Loucy (cell line): Measurements from ENCODE around the gene PEMT.

ENCODE experiments used
- H2AFZ ChIP-seq: fragments of 200-600 bp; sonication (generic); 2 replicates; pipeline ENCODE4 v1.6.0; 2016; ENCODE audit warnings: antibody characterized with exemption, mild to moderate bottlenecking, low read length, moderate library complexity
- H3F3A ChIP-seq: fragments of 200-600 bp; 2 replicates; pipeline ENCODE4 v1.6.0; 2016; ENCODE audit warnings: antibody characterized with exemption, low read depth, mild to moderate bottlenecking
- H3K27me3 ChIP-seq: fragments of 200-600 bp; sonication (generic); 2 replicates; pipeline ENCODE4 v1.6.1; 2014; ENCODE audit warnings: low read length, mild to moderate bottlenecking; ENCODE audit not compliant: insufficient read depth, poor library complexity, severe bottlenecking
- H3K36me3 ChIP-seq: fragments of 200-600 bp; sonication (generic); 2 replicates; pipeline ENCODE4 v1.6.1; 2016; ENCODE audit warnings: low read length; ENCODE audit not compliant: insufficient read depth
- H3K4me1 ChIP-seq: fragments of 200-600 bp; sonication (generic); 2 replicates; pipeline ENCODE4 v1.5.1; 2014; ENCODE audit warnings: low read length, mild to moderate bottlenecking; ENCODE audit not compliant: insufficient read depth, poor library complexity, severe bottlenecking
- H3K4me2 ChIP-seq: fragments of 200-600 bp; sonication (generic); 2 replicates; pipeline ENCODE4 v1.6.0; 2014; ENCODE audit warnings: antibody characterized with exemption, low read length, low read depth, mild to moderate bottlenecking; ENCODE audit not compliant: poor library complexity, severe bottlenecking
- H3K4me3 ChIP-seq: fragments of 200-600 bp; sonication (generic); 2 replicates; pipeline ENCODE4 v1.5.1; 2014; ENCODE audit warnings: low read length, mild to moderate bottlenecking, mixed read lengths; ENCODE audit not compliant: poor library complexity, severe bottlenecking
- H3K79me2 ChIP-seq: fragments of 200-600 bp; sonication (generic); 2 replicates; pipeline ENCODE4 v1.6.1; 2014; ENCODE audit warnings: low read length; ENCODE audit not compliant: insufficient read depth
- H3K9ac ChIP-seq: fragments of 200-600 bp; sonication (generic); 2 replicates; pipeline ENCODE4 v1.6.0; 2014; ENCODE audit warnings: mild to moderate bottlenecking, low read depth, low read length, moderate library complexity; ENCODE audit not compliant: poor library complexity, severe bottlenecking
- H3K9me2 ChIP-seq: fragments of 200-600 bp; sonication (generic); replicated peaks from 2 replicates; pipeline ENCODE4 v1.6.1; 2016; ENCODE audit warnings: low read depth, low read length, mixed read lengths
- H3K9me3 ChIP-seq: fragments of 200-600 bp; sonication (generic); 2 replicates; pipeline ENCODE4 v1.6.1; 2014; ENCODE audit warnings: mild to moderate bottlenecking, antibody characterized with exemption, low read length, low read depth; ENCODE audit not compliant: insufficient read depth
- H4K20me1 ChIP-seq: fragments of 200-600 bp; sonication (generic); 2 replicates; pipeline ENCODE4 v1.6.0; 2014; ENCODE audit warnings: antibody characterized with exemption, low read length, mild to moderate bottlenecking; ENCODE audit not compliant: insufficient read depth, poor library complexity, severe bottlenecking
- CTCF ChIP-seq: fragments of 200-600 bp; sonication (generic); conservative IDR thresholded peaks from 2 replicates; pipeline ENCODE4 v1.5.1; 2014; ENCODE audit warnings: mild to moderate bottlenecking, antibody characterized with exemption, low read length
- EZH2phosphoT487 ChIP-seq: fragments of 200-600 bp; IDR thresholded peaks from 2 replicates; pipeline ENCODE4 v1.6.1; 2018; ENCODE audit warnings: antibody characterized with exemption, mild to moderate bottlenecking, moderate library complexity, borderline replicate concordance

Gene PEMT

GRCh38 chr17:17548044-17548443 lies 43.5 kb downstream of the PEMT start:
- H3F3A ChIP-seq: no peaks in the 10 kb centered on the region
- no peak overlapping the region for H3K4me3 ChIP-seq
- no peaks in the 10 kb centered on the region for H3K79me2 ChIP-seq
- no peaks in the 10 kb centered on the region for H3K9me3 ChIP-seq
- no peaks in the 10 kb centered on the region for H3K27me3 ChIP-seq
- no peak for TF ChIP-seq EZH2phosphoT487
- no peak for TF ChIP-seq CTCF
- H2AFZ ChIP-seq: no peak overlapping the region
- no peak overlapping the region for H3K9ac ChIP-seq
- no peak overlapping the region for H3K4me2 ChIP-seq
- H3K4me1 ChIP-seq: no peaks in the 10 kb centered on the region
- H3K36me3 ChIP-seq: no peaks in the 10 kb centered on the region
- no peaks in the 10 kb centered on the region for H3K9me2 ChIP-seq
- no peaks in the 10 kb centered on the region for H4K20me1 ChIP-seq

- Histone ChIP-seq H3F3A (no peaks in the 10 kb centered on the region), H3K9me2 (no peaks in the 10 kb centered on the region), H3K4me3 (no peak overlapping the region), H3K9me3 (no peaks in the 10 kb centered on the region), H3K9ac (no peak overlapping the region), H3K4me2 (no peak overlapping the region), H4K20me1 (no peaks in the 10 kb centered on the region), H2AFZ (no peak overlapping the region), H3K4me1 (no peaks in the 10 kb centered on the region), H3K36me3 (no peaks in the 10 kb centered on the region), H3K79me2 (no peaks in the 10 kb centered on the region), H3K27me3 (no peaks in the 10 kb centered on the region)
- TF ChIP-seq CTCF: no peak
- TF ChIP-seq EZH2phosphoT487: no peak
Observed at GRCh38 chr17:17547210-17547764, 44.2 kb downstream of the PEMT start.

DNA sequence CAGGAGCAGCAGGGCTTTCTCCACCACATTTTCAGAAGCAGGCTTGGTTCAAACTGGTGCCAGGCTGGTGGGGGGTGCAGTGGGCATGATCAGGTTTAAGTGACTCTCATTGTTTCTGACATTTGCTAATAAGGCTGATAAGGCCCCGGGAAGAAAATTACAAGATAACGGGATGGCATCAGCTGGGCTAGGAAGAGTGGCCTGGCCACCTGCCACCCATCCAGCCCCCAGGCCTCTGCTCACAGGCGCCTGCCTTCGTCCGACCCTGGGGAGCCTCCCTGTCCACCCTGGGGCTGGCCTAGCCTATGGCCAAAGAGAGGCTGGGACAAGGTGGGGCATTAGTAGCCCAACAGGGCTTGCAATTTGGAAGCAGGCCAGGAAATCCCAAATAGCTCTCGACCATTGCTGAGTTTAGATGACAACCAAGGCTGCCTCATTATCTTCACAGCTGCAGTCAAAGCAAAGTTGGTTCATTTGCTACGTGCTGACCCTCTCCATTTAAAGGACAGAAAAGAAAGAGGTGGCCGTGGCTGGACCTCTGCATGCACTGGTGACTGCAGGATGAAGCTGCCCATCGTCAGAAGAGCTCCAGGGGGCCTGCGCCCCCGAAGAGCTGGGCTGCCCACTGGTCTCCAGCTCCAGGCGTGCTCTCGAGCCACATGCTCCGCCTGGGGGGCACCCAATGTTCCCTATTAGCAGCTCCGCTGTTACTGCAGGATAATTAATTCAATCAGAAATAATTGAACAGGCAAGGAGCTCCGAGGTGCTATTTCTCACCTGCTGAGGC lies 44.9 kb downstream of the PEMT start:
- Histone ChIP-seq H3K4me2 (no peak overlapping the region), H3K9me3 (no peaks in the 10 kb centered on the region), H3K4me3 (no peak overlapping the region), H3K9ac (no peak overlapping the region), H3K79me2 (no peaks in the 10 kb centered on the region), H3F3A (no peaks in the 10 kb centered on the region), H3K4me1 (no peaks in the 10 kb centered on the region), H4K20me1 (no peaks in the 10 kb centered on the region), H2AFZ (no peak overlapping the region), H3K27me3 (no peaks in the 10 kb centered on the region), H3K36me3 (no peaks in the 10 kb centered on the region), H3K9me2 (no peaks in the 10 kb centered on the region)
- TF ChIP-seq CTCF (no peak), EZH2phosphoT487 (no peak)
